ENCODE data around the gene LYPLA2. TPM values are rescaled to one million over a fixed set of nuclear protein-coding genes. Genes with fewer than 3 reads are reported as not detected.

LYPLA2 gene
- total and polyA plus RNA-seq, 4 donors = 26.3 to 71.1 (median 43.2) TPM

DNA sequence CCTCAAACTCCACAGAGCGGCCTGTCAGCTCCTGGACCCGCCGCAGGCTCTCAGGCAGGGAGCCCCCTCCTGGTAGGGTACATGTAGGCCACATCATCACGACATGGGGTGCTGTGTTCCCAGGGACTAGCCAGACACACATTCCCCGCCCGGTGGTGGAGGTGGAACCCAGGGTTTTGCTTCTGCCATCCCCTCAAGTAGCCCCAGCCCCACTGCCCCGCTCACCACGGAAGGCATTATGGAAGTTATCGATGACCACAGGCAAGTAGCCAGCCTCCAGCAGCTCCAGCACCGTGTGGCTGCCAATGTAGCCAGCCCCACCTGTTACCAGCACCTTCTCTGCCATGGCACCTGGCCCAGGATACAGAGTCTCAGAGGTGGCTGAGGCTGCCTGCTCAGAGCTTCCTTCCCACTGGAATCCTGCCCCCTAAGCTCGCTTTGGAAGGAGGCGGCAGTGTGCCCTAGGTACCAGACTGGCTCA is 7.8 kb downstream of the LYPLA2 start:
- WGBS = 72% methylated on average over 12 of the region's 12 CpGs
- Histone ChIP-seq H3K27ac (ENCODE audit: low read depth in 1 of 2, low read length in 2 of 2) (peak overlapping the region; percentile 99 to 100), H3K27me3 (ENCODE audit: control insufficient read depth in 4 of 4, insufficient read depth in 4 of 4, low read length in 3 of 4) (no peaks in the 10 kb centered on the region), H3K36me3 (ENCODE audit: control insufficient read depth in 4 of 4, insufficient read depth in 3 of 4, low read depth in 1 of 4, low read length in 3 of 4) (peaks cover 2 to 22% (median 9%) of the 10 kb centered on the region in 4 donors), H3K4me1 (ENCODE audit: control insufficient read depth in 4 of 4, insufficient read depth in 4 of 4, low read length in 3 of 4) (peaks cover 12 to 52% (median 42%) of the 10 kb centered on the region in 4 donors), H3K4me3 (ENCODE audit: low read depth in 1 of 3, low read length in 3 of 3) (no peak overlapping the region), H3K9me3 (ENCODE audit: control insufficient read depth in 4 of 4, low read length in 3 of 4) (no peaks in the 10 kb centered on the region), H3K9ac (ENCODE audit: low read depth in 1 of 2, low read length in 2 of 2) (no peak overlapping the region)
- TF ChIP-seq, protein P1, sequence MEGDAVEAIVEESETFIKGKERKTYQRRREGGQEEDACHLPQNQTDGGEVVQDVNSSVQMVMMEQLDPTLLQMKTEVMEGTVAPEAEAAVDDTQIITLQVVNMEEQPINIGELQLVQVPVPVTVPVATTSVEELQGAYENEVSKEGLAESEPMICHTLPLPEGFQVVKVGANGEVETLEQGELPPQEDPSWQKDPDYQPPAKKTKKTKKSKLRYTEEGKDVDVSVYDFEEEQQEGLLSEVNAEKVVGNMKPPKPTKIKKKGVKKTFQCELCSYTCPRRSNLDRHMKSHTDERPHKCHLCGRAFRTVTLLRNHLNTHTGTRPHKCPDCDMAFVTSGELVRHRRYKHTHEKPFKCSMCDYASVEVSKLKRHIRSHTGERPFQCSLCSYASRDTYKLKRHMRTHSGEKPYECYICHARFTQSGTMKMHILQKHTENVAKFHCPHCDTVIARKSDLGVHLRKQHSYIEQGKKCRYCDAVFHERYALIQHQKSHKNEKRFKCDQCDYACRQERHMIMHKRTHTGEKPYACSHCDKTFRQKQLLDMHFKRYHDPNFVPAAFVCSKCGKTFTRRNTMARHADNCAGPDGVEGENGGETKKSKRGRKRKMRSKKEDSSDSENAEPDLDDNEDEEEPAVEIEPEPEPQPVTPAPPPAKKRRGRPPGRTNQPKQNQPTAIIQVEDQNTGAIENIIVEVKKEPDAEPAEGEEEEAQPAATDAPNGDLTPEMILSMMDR (IDR thresholded peaks at IDR 0.05; ENCODE audit: low read depth, low read length, missing input control) = no peak
- no peak for TF ChIP-seq HNF4A (conservative IDR thresholded peaks at IDR 0.05)
- no peak for TF ChIP-seq RXRA (IDR thresholded peaks at IDR 0.05)
- TF ChIP-seq GABPA (IDR thresholded peaks at IDR 0.05 in 1 of 2, conservative IDR thresholded peaks at IDR 0.05 in 1 of 2) = no peak
- TF ChIP-seq, protein P2, sequence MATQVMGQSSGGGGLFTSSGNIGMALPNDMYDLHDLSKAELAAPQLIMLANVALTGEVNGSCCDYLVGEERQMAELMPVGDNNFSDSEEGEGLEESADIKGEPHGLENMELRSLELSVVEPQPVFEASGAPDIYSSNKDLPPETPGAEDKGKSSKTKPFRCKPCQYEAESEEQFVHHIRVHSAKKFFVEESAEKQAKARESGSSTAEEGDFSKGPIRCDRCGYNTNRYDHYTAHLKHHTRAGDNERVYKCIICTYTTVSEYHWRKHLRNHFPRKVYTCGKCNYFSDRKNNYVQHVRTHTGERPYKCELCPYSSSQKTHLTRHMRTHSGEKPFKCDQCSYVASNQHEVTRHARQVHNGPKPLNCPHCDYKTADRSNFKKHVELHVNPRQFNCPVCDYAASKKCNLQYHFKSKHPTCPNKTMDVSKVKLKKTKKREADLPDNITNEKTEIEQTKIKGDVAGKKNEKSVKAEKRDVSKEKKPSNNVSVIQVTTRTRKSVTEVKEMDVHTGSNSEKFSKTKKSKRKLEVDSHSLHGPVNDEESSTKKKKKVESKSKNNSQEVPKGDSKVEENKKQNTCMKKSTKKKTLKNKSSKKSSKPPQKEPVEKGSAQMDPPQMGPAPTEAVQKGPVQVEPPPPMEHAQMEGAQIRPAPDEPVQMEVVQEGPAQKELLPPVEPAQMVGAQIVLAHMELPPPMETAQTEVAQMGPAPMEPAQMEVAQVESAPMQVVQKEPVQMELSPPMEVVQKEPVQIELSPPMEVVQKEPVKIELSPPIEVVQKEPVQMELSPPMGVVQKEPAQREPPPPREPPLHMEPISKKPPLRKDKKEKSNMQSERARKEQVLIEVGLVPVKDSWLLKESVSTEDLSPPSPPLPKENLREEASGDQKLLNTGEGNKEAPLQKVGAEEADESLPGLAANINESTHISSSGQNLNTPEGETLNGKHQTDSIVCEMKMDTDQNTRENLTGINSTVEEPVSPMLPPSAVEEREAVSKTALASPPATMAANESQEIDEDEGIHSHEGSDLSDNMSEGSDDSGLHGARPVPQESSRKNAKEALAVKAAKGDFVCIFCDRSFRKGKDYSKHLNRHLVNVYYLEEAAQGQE (IDR thresholded peaks at IDR 0.05) = no peak
- TF ChIP-seq, protein P3, sequence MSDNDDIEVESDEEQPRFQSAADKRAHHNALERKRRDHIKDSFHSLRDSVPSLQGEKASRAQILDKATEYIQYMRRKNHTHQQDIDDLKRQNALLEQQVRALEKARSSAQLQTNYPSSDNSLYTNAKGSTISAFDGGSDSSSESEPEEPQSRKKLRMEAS (IDR thresholded peaks at IDR 0.05) = no peak
- TF ChIP-seq HNF4G (IDR thresholded peaks at IDR 0.05) = no peak
- no peak for TF ChIP-seq SP1 (IDR thresholded peaks at IDR 0.05)
- TF ChIP-seq YY1 (IDR thresholded peaks at IDR 0.05) = no peak
- no peak for DNase-seq (ENCODE audit: low spot score)

DNA sequence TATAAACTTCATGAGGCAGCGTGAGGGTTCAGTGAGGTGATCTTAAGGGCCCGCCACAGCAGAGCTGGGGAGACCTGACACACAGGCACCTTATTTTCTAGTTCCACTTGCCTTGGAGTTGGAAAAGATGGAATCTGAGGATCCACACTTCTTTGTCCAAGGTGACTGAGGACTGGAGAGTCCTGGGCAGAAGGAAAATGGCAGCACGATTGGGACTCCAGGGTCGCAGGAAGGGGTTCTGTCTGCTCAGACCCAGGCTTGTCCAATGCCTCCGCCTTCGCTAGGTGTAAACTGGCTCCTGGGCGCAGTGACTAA is 8.3 kb downstream of the LYPLA2 start:
- Histone ChIP-seq H3K36me3 (ENCODE audit: control insufficient read depth in 4 of 4, insufficient read depth in 3 of 4, low read depth in 1 of 4, low read length in 3 of 4) (peaks cover 2 to 25% (median 9%) of the 10 kb centered on the region in 4 donors), H3K27me3 (ENCODE audit: control insufficient read depth in 4 of 4, insufficient read depth in 4 of 4, low read length in 3 of 4) (no peaks in the 10 kb centered on the region)

More for the DNA sequence above, 8.3 kb downstream of the LYPLA2 start:
- Histone ChIP-seq H3K27ac (ENCODE audit: low read depth in 1 of 2, low read length in 2 of 2) (peak overlapping the region; percentile 99 to 100), H3K9ac (ENCODE audit: low read depth in 1 of 2, low read length in 2 of 2) (peak overlapping the region in 1 of 2 donors; percentile 53), H3K4me1 (ENCODE audit: control insufficient read depth in 4 of 4, insufficient read depth in 4 of 4, low read length in 3 of 4) (peaks cover 12 to 54% (median 43%) of the 10 kb centered on the region in 4 donors), H3K4me3 (ENCODE audit: low read depth in 1 of 3, low read length in 3 of 3) (peak overlapping the region in 2 of 3 donors; percentile 80), H3K9me3 (ENCODE audit: control insufficient read depth in 4 of 4, low read length in 3 of 4) (no peaks in the 10 kb centered on the region)
- WGBS = 74% methylated on average over 7 of the region's 7 CpGs
- TF ChIP-seq EGR1 (IDR thresholded peaks at IDR 0.05; ENCODE audit: low read depth in 2 of 2) = no peak
- TF ChIP-seq GABPA (IDR thresholded peaks at IDR 0.05 in 1 of 2, conservative IDR thresholded peaks at IDR 0.05 in 1 of 2) = no peak
- TF ChIP-seq, protein P4, sequence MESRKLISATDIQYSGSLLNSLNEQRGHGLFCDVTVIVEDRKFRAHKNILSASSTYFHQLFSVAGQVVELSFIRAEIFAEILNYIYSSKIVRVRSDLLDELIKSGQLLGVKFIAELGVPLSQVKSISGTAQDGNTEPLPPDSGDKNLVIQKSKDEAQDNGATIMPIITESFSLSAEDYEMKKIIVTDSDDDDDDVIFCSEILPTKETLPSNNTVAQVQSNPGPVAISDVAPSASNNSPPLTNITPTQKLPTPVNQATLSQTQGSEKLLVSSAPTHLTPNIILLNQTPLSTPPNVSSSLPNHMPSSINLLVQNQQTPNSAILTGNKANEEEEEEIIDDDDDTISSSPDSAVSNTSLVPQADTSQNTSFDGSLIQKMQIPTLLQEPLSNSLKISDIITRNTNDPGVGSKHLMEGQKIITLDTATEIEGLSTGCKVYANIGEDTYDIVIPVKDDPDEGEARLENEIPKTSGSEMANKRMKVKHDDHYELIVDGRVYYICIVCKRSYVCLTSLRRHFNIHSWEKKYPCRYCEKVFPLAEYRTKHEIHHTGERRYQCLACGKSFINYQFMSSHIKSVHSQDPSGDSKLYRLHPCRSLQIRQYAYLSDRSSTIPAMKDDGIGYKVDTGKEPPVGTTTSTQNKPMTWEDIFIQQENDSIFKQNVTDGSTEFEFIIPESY (IDR thresholded peaks at IDR 0.05) = no peak
- no peak for DNase-seq (ENCODE audit: low spot score)

All from liver (tissue), 9 donors.